ENCODE data around the gene SRP14. TPM values are rescaled to one million over a fixed set of nuclear protein-coding genes. Genes with fewer than 3 reads are reported as not detected.

Gene SRP14
- total RNA-seq, 1 experiment from 2014 or later: 200 TPM

DNA sequence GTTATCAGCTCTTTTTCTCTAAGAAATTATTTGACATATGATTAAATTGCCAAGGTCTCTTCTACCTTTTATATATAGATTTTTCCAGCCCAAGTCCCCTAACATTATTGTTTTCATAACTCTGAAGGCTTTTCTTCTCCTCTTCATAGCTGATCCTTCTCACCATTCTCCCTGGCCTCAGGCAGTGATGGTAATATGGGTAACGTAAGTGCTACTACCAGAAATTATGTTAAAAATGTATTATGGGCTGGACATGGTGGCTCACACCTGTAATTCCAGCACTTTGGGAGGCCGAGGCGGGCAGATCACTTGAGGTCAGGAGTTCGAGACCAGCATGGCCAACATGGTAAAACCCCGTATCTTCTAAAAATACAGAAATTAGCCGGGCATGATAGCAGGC is 40.5 kb upstream of the SRP14 start:
- no peaks in the 10 kb centered on the region for H3K79me1 ChIP-seq (ENCODE audit: insufficient read depth, low read depth, low read length, poor library complexity, severe bottlenecking)
- H2BK5ac ChIP-seq (ENCODE audit: insufficient read length, low read length): no peak overlapping the region
- no peak overlapping the region for H2BK120ac ChIP-seq (ENCODE audit: low read depth, low read length, poor library complexity, severe bottlenecking)
- H3K27ac Mint-ChIP-seq: no peak overlapping the region
- no peak overlapping the region for H2AK5ac ChIP-seq (ENCODE audit: insufficient read length, low read length)
- H2AFZ ChIP-seq (ENCODE audit: low read length): no peak overlapping the region
- no peaks in the 10 kb centered on the region for H3K79me2 ChIP-seq (ENCODE audit: insufficient read depth, low read length)
- H3K14ac ChIP-seq (ENCODE audit: insufficient read depth, low read length): no peak overlapping the region
- no peak overlapping the region for H3T11ph ChIP-seq (ENCODE audit: low read length)
- H4K8ac ChIP-seq (replicated peaks; ENCODE audit: insufficient read length, low read depth, low read length): no peak overlapping the region
- H3K4me1 ChIP-seq (ENCODE audit: insufficient read depth, low read length): peaks cover 2% of the 10 kb centered on the region
- no peaks in the 10 kb centered on the region for H3K9me3 Mint-ChIP-seq
- no peak overlapping the region for H3K27ac ChIP-seq (ENCODE audit: insufficient read length, low read depth, low read length)
- no peaks in the 10 kb centered on the region; a peak in 1 of 7 replicates for H3K36me3 Mint-ChIP-seq (ENCODE audit: insufficient read depth in 1 of 3, low read depth in 3 of 3)
- no peak for TF ChIP-seq CTCF (conservative IDR thresholded peaks at IDR 0.05)
- H3K27me3 Mint-ChIP-seq (ENCODE audit: low read depth): peaks cover 50% of the 10 kb centered on the region
- no peak overlapping the region for H3K9ac ChIP-seq (ENCODE audit: extremely low read depth, insufficient read length, low read length)
- H3K23me2 ChIP-seq (ENCODE audit: insufficient read length, low read depth, low read length, poor library complexity, severe bottlenecking): no peaks in the 10 kb centered on the region
- H2BK15ac ChIP-seq (ENCODE audit: low read depth, low read length): no peak overlapping the region
- H3K9me3 ChIP-seq (ENCODE audit: control insufficient read depth, low read depth, low read length): no peaks in the 10 kb centered on the region
- no peak overlapping the region for H3K56ac ChIP-seq (ENCODE audit: insufficient read length, low read depth, low read length)
- no peak overlapping the region for H2BK12ac ChIP-seq (ENCODE audit: insufficient read length, low read depth, low read length)
- H3K4me1 Mint-ChIP-seq: peaks cover 26 to 36% of the 10 kb centered on the region in 2 experiments
- no CpG with 5 or more reads among the region's 6 CpGs for WGBS (ENCODE audit: extremely low coverage, insufficient read length, low lambda C conversion rate)
- no peak overlapping the region for H3K23ac ChIP-seq (ENCODE audit: insufficient read length, low read depth, low read length)
- H4K5ac ChIP-seq (ENCODE audit: insufficient read length, low read depth, low read length): no peak overlapping the region
- H2BK20ac ChIP-seq (ENCODE audit: low read depth, low read length, poor library complexity, severe bottlenecking): no peak overlapping the region
- no peak overlapping the region for H3K4ac ChIP-seq (ENCODE audit: low read depth, low read length)
- no peaks in the 10 kb centered on the region; the same call in 1 of the 2 replicates for H3K27me3 ChIP-seq (ENCODE audit: insufficient read depth, low read length)
- no peak overlapping the region for H3K4me3 Mint-ChIP-seq
- no peak overlapping the region for H3K4me2 ChIP-seq (ENCODE audit: insufficient read depth, insufficient read length, low read length)
- no peak overlapping the region for H4K91ac ChIP-seq (ENCODE audit: insufficient read length, low read depth, low read length)
- H4K20me1 ChIP-seq (ENCODE audit: control insufficient read depth, insufficient read depth, insufficient read length): no peaks in the 10 kb centered on the region
- DNase-seq: no peak
- no peak overlapping the region for H3K18ac ChIP-seq (ENCODE audit: insufficient read length, low read depth, low read length)
